Activated CD8-positive, alpha-beta memory T cell treated with anti-CD3 and anti-CD28 coated beads for 48 hours (primary cell): ENCODE measurements around the gene WDR62.
"Not testable (repeated sequence)": the region's sequence is repeated elsewhere in the genome, so short reads cannot be mapped to it uniquely, and the experiment has no call there.

Source experiments
- DNase-seq, 3 experiments: peaks; one replicate each; pipeline ENCODE4 v3.0.0-alpha.2; 2020; ENCODE audit warnings: low read depth in 2 of 3, low spot score in 2 of 3

Gene WDR62

GRCh38 chr19:36032251-36033104 is 22.2 kb upstream of the WDR62 start, which contains the start of gene CLIP3:
CLIP3 (minus strand) TSS chr19:36032873; CDS start chr19:36032357, 516 bp downstream.
- peak in 1 of 3 experiments; percentile 34 for DNase-seq

DNA sequence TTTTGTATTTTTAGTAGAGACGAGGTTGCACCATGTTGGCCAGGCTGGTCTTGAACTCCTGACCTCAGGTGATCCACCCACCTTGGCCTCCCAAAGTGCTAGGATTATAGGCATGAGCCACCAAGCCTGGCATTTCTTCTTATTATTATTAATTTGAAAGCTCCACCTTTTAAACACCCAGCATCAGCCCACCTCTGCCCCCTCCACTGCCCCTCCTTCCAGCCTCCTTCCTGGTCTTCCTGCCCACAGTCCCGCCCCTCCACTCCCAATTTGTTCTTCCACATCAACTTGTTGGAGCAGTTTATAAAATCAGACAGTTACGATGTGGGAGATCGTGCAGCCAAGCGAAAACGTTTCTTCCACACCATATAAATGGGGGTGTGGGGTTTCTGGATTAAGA is 14.2 kb upstream of the WDR62 start:
- no peak for DNase-seq

DNA sequence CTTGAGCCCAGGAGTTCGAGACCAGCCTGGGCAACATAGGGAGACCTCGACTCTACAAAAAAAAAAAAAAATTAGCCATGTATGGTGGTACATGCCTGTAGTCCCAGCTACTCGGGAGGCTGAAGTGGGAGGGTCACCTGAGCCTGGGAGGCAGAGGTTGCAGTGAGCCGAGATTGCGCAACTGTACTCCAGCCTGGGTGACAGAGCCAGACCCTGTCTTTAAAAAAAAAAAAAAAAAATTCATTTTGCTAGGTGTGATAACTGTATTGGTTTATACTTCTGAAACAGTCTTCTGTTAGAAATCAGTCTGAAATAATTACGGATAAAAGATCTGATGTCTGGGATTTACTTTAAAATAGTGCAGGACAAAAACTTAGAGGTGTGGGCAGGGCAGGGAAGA is 13.6 kb upstream of the WDR62 start:
- DNase-seq = not testable (repeated sequence)

- DNase-seq = no peak
Measured at GRCh38 chr19:36041831-36042230, 12.9 kb upstream of the WDR62 start.

GRCh38 chr19:36043952-36044351 is 10.7 kb upstream of the WDR62 start:
- no peak for DNase-seq

DNA sequence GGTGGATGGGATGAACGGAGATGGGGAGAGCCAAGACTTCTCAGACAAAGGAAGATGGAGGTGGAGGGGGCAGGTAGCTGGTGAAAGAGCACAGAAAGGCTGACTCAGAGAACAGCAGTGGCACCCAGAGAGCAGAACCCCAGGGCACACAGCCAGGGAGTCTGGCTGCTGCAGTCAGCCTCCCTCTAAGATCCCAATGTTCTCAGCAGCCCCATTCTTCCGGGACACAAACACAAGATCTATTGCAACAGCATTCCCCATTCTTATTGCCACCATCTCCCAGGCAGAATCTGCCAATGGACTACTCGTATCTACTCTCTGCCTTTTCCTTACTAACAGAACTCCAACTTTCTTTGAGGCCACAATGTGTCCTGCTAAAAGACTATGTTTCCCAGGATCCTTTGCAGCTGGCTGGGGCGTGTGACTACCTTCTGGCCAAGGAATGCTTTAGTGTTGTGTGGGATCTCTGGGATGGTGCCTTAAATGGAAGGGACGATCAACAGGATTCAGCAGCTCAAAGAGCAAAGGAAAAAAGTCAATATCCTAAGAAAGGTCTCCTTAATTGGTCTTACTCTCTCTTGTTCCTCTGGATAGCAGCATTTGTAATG is 8.2 kb upstream of the WDR62 start:
- no peak for DNase-seq

DNA sequence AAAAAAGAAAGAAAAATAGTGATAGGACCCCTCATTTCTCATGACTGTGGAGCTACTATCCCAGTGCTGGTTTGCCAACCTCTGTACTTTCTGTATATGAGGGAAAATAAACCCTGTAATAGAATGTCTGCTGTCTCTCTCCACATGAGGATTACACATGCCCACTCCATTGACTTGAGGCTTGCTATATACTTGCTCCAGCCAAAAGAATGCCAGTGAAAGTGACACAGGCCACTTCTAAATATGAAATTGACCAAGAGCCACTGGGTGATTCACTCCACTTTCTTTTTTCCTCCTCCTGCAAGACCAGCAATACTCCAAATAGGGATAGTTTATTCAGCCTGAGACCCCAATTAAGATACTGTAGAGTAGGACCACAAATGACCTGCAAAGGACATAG is 6.9 kb upstream of the WDR62 start:
- no peak for DNase-seq

GRCh38 chr19:36049080-36049698 is 5.5 kb upstream of the WDR62 start:
- DNase-seq = no peak

DNA sequence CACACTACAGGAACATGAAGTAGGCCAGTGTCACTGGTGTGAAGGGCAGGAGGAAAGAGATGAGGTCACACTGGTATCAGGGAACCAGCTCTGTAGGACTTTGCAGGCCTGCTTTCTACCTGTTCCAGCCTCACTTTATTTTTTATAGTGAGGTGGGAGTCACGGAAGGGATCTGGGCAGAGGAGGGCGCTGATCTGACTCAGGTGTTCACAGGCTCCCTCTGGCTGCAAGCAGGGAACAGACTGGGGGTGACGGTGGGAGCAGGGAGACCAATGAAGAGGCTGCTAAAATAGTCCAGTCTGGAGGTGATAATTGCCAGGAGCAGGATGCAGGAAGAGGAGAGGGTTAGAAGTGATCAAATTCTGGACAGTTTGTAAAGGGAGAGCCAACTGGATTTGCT is 3.5 kb upstream of the WDR62 start:
- no peak for DNase-seq

GRCh38 chr19:36051637-36052036 is 3.1 kb upstream of the WDR62 start:
- no peak for DNase-seq

DNA sequence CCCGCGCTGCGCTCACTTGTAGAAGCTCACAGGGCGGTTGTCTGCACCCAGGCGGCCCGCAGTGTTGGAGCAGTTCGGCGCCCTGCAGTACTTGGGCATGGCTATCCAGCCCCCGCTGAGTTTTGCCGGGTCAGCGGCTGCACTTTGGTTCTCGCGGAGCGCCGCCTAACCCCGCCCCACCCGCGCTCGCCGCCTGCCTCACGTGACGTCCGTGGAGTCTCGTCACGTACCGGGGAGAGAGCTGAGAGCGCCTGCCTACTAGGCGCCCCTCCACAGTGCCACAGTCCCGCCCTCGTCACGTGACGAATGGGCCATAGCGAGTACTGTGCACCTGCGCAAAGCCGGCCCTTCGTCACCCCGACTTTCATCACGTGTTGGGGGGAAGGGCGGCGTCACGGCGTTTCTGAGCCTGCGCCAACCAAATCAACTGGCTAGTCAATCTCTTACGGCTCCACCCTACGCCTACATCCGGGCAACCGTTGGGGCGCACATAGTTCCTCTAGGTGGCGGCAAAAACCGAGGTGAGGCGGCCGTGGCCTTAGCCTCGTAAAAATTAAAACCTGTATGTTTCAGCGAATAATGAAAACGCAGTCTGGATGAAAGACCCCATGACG is 471 bp upstream of the WDR62 start, which contains the start of gene THAP8:
THAP8 (minus strand) TSS at position 167 of the 614 bp plus-strand sequence; CDS start at position 99, 68 bp downstream.
- peak; percentile 88 to 99 (median 98) for DNase-seq

- no peak for DNase-seq
Measured at GRCh38 chr19:36058481-36059179, 3.9 kb downstream of the WDR62 start.

GRCh38 chr19:36059180-36059910 is 4.6 kb downstream of the WDR62 start:
- no peak for DNase-seq

GRCh38 chr19:36060430-36060829 is 5.7 kb downstream of the WDR62 start:
- DNase-seq = no peak

GRCh38 chr19:36061367-36061766 is 6.7 kb downstream of the WDR62 start:
- DNase-seq = no peak

DNA sequence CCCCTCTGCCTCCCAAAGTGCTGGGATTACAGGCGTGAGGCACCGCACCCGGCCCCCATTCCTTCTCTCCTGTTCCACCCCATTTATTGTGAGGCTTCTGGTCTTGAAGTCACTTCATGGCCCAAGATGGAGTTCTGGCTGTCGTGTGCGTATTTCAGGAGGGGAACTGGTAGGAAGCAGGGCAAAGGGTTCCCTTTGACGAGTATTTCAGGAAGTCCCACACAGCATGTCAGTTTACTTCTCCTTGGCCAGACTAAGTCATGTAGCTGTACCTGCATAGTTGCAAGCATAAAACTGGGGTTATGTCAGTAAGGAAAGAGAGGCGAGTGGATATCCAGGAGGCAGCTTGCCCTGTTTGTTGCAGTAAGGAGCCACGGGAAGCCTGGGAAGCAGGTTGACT is 10.1 kb downstream of the WDR62 start:
- DNase-seq = no peak

- DNase-seq = no peak
Measured at GRCh38 chr19:36067681-36068080, 13.0 kb downstream of the WDR62 start.

- DNase-seq = not testable (repeated sequence)
Measured at GRCh38 chr19:36068810-36069499, 14.3 kb downstream of the WDR62 start.

DNA sequence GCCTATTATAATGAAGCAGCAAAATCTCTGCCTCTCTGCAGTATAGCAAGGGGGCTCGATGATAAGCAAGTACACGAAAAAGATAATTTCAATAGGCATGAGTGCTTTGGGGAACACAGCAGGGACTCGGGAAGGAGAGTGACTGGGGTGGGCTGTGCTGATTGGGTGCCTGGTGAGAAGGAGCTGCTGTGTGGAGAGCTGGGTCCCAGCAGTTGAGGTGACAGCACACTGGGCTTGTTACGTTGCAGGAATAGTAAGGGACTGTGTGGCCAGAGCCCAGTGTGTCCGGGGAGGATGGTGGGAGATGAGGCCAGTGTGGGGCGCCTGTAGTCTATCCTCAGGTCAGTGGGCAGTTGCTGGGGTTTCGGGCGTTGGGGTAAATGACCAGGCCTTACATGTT is 17.4 kb downstream of the WDR62 start:
- no peak for DNase-seq
